ENCODE data around the gene RANBP9. TPM values are rescaled to one million over a fixed set of nuclear protein-coding genes. Genes with fewer than 3 reads are reported as not detected.

Gene RANBP9
- total and polyA plus RNA-seq, 9 of the 15 experiments (the other 6 are each of a cell fraction or from before 2014, with no cell fraction given), result 27.5 to 130 (median 61.5) TPM

GRCh38 chr6:13666194-13667105 is 45.2 kb downstream of the RANBP9 start (continued):
- TF ChIP-seq ARID3A (IDR thresholded peaks at IDR 0.05; ENCODE audit: borderline replicate concordance, low read depth, low read length) (0 out of 2 replicates have a peak, but pooled peaks have one; percentile 47), CBX3 (IDR thresholded peaks at IDR 0.05; ENCODE audit: borderline replicate concordance in 1 of 2, low read length in 2 of 2) (peak in 1 of 2 experiments; percentile 17; a peak in 1 of 3 replicates), AFF1 (IDR thresholded peaks at IDR 0.05; ENCODE audit: low read depth in 1 of 2, partially characterized antibody in 2 of 2) (peak in 1 of 2 experiments; percentile 34), CHD4 (IDR thresholded peaks at IDR 0.05; ENCODE audit: insufficient read depth, insufficient replicate concordance, low read depth, low read length, poor library complexity, severe bottlenecking) (peak; percentile 10), CEBPG (CRISPR knock-in tag; IDR thresholded peaks at IDR 0.05) (no peak), CEBPG (tag; conservative IDR thresholded peaks at IDR 0.05 in 1 of 2, IDR thresholded peaks at IDR 0.05 in 1 of 2) (0 out of 4 replicates have a peak, but pooled peaks of 1 of the 2 experiments have one; percentile 33), EP300 (IDR thresholded peaks at IDR 0.05; ENCODE audit: low read length) (peak; percentile 57), ZEB2 (IDR thresholded peaks at IDR 0.05) (peak; percentile 7; the same call in 1 of the 2 replicates)
- TF ChIP-seq, protein P1, sequence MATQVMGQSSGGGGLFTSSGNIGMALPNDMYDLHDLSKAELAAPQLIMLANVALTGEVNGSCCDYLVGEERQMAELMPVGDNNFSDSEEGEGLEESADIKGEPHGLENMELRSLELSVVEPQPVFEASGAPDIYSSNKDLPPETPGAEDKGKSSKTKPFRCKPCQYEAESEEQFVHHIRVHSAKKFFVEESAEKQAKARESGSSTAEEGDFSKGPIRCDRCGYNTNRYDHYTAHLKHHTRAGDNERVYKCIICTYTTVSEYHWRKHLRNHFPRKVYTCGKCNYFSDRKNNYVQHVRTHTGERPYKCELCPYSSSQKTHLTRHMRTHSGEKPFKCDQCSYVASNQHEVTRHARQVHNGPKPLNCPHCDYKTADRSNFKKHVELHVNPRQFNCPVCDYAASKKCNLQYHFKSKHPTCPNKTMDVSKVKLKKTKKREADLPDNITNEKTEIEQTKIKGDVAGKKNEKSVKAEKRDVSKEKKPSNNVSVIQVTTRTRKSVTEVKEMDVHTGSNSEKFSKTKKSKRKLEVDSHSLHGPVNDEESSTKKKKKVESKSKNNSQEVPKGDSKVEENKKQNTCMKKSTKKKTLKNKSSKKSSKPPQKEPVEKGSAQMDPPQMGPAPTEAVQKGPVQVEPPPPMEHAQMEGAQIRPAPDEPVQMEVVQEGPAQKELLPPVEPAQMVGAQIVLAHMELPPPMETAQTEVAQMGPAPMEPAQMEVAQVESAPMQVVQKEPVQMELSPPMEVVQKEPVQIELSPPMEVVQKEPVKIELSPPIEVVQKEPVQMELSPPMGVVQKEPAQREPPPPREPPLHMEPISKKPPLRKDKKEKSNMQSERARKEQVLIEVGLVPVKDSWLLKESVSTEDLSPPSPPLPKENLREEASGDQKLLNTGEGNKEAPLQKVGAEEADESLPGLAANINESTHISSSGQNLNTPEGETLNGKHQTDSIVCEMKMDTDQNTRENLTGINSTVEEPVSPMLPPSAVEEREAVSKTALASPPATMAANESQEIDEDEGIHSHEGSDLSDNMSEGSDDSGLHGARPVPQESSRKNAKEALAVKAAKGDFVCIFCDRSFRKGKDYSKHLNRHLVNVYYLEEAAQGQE (IDR thresholded peaks at IDR 0.05; ENCODE audit: borderline replicate concordance), result peak; percentile 21; the same call in 1 of the 2 replicates
- TF ChIP-seq, protein P1 (CRISPR knock-in tag; IDR thresholded peaks at IDR 0.05; ENCODE audit: low read depth), result no peak

Measured in K562 (cell line).